GM19467 (cell line): ENCODE measurements around the gene SPAG16.

ENCODE experiments used
- ATAC-seq: cut with Tn5 transposase; IDR thresholded peaks from one replicate; pipeline ENCODE4 v1.9.1; 2021; ENCODE audit warnings: mild to moderate bottlenecking, moderate library complexity; ENCODE audit not compliant: unreplicated experiment

SPAG16 gene

GRCh38 chr2:214450118-214450894, 1166.0 kb downstream of the SPAG16 start:
- ATAC-seq: no peak

- ATAC-seq: no peak
These were observed 1167.4 kb downstream of the SPAG16 start for GRCh38 chr2:214451516-214452275.
